Panc1 (cell line): ENCODE measurements around the gene RWDD1. TPM values are rescaled to one million over a fixed set of nuclear protein-coding genes. Genes with fewer than 3 reads are reported as not detected.

Experiments used
- ATAC-seq: fragments of 200-7000 bp; cut with Tn5 transposase; 2 replicates; pipeline ENCODE4 v1.9.1; 2020; ENCODE audit warnings: mild to moderate bottlenecking, moderate library complexity
- BruUV-seq: library from RNA; stranded (reverse); fragments of 400-500 nt; replicated peaks from 2 replicates; lab custom pipeline; 2021; lab: Mats Ljungman, UMichigan
- CTCF ChIA-PET: fragments of 300-600 bp; sonication (Branson Sonifier 250); formaldehyde crosslinking; loops from one replicate; lab custom pipeline; 2022; ENCODE audit warnings: antibody characterized with exemption; lab: Charles Lee
- POLR2A ChIA-PET: fragments of 300-600 bp; sonication (Branson Sonifier 250); formaldehyde crosslinking; loops from one replicate; lab custom pipeline; 2022; ENCODE audit warnings: antibody characterized with exemption; lab: Charles Lee
- DNase-seq: peaks from one replicate; pipeline ENCODE4 v3.0.0-alpha.2; 2010; ENCODE audit warnings: low read depth, low spot score
- H3K27ac ChIP-seq: 2 replicates; pipeline ENCODE4 v1.5.1; 2011; ENCODE audit warnings: mild to moderate bottlenecking, low read length, inconsistent platforms
- H3K27me3 ChIP-seq: fragments of 200-500 bp; sonication (Bioruptor generic); 2 replicates; pipeline ENCODE4 v1.6.0; 2014; ENCODE audit warnings: low read length, inconsistent platforms; ENCODE audit not compliant: control insufficient read depth, insufficient read depth
- H3K36me3 ChIP-seq: fragments of 200-500 bp; sonication (Bioruptor generic); 2 replicates; pipeline ENCODE4 v1.5.1; 2014; ENCODE audit warnings: inconsistent platforms, mild to moderate bottlenecking, low read length, moderate library complexity; ENCODE audit not compliant: control insufficient read depth, insufficient read depth
- H3K4me1 ChIP-seq: 2 replicates; pipeline ENCODE4 v1.5.1; 2011; ENCODE audit warnings: inconsistent platforms, mild to moderate bottlenecking, low read length, moderate library complexity; ENCODE audit not compliant: control insufficient read depth, insufficient read depth
- H3K4me3 ChIP-seq, 2 experiments: 2 replicates each; pipeline ENCODE4 v1.5.1; 2011 to 2012; ENCODE audit warnings: low read depth in 2 of 2, low read length in 2 of 2, mild to moderate bottlenecking in 2 of 2, inconsistent platforms in 1 of 2, moderate library complexity in 1 of 2
- H3K9me3 ChIP-seq: fragments of 200-500 bp; sonication (Bioruptor generic); 2 replicates; pipeline ENCODE4 v1.5.1; 2014; ENCODE audit warnings: low read depth, mild to moderate bottlenecking, inconsistent platforms, low read length, moderate library complexity; ENCODE audit not compliant: control insufficient read depth, insufficient read depth
- POLR2AphosphoS5 ChIP-seq: IDR thresholded peaks from 2 replicates; pipeline ENCODE4 v1.6.1; 2012; ENCODE audit warnings: mild to moderate bottlenecking, low read depth, low read length, moderate library complexity
- SIN3A ChIP-seq: IDR thresholded peaks from 2 replicates; pipeline ENCODE4 v1.6.1; 2012; ENCODE audit warnings: low read depth, mild to moderate bottlenecking, low read length, moderate library complexity, borderline replicate concordance; ENCODE audit not compliant: insufficient read depth
- TCF7L2 ChIP-seq: IDR thresholded peaks from 2 replicates; pipeline ENCODE4 v1.6.1; 2011; ENCODE audit warnings: mild to moderate bottlenecking, low read depth, low read length, inconsistent platforms
- in situ Hi-C: cut with HindIII; loops from 2 replicates; pipeline ENCODE4 v1.10.0; 2016; ENCODE audit warnings: low sequenced_read_pairs, low pct_unique_long_range_greater_than_20kb
- intact Hi-C: fragments of 100-400 bp; cut with micrococcal nuclease; formaldehyde crosslinking; loops from one replicate; pipeline ENCODE4 v1.10.0; 2022; ENCODE audit not compliant: unreplicated experiment
- total RNA-seq: library from RNA; stranded (reverse); gene quantifications from one replicate; pipeline ENCODE4 v1.2.1, GENCODE V29; 2021; ENCODE audit not compliant: unreplicated experiment
- TF ChIP-seq, protein P1 (sequence below): fragments of 450-650 bp; IDR thresholded peaks from 2 replicates; pipeline ENCODE4 v1.5.1; 2017; ENCODE audit warnings: mild to moderate bottlenecking
- TF ChIP-seq, protein P2 (sequence below), 2 experiments: IDR thresholded peaks; 2 replicates each; pipeline ENCODE4 v1.6.1; 2011 to 2012; ENCODE audit warnings: low read depth in 2 of 2, control low read depth in 1 of 2, low read length in 1 of 2, mild to moderate bottlenecking in 1 of 2, moderate library complexity in 1 of 2; ENCODE audit not compliant: insufficient read depth in 1 of 2

Gene RWDD1
- total RNA-seq, 1 experiment from 2014 or later = 68.0 TPM

DNA sequence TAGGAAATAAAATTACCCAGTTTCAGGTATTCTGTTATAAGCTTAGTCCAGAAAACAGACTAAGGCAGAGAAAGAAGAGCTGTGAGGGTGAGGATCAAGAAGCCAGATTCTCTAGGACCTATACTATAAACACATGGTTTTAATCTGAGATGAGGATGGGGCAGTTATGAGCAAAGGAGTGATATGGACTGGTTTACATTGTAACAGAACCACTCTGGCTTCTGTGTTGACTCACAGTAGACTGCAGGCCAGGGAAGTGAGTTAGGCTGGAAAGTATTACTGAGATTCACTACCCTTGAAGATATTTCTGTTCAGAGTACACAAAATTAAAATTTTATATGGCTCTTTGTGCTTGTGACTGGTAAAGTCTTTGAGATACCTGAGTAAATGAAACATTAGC lies 3.2 kb upstream of the RWDD1 start:
- DNase-seq = no peak
- Histone ChIP-seq H3K4me3 (no peak overlapping the region), H3K9me3 (no peaks in the 10 kb centered on the region), H3K27me3 (peaks cover 8% of the 10 kb centered on the region), H3K36me3 (no peaks in the 10 kb centered on the region; the same call in none of the 2 replicates), H3K4me1 (peaks cover 17% of the 10 kb centered on the region), H3K27ac (no peak overlapping the region)
- TF ChIP-seq POLR2AphosphoS5 = no peak
- CTCF ChIA-PET = interaction anchor here (0.6 kb wide), 1 partner anchor 175 kb away, joined by 3 read pairs; no protein-coding TSS in a partner anchor
- ATAC-seq = no peak
- in situ Hi-C loops = no loop called here
- no TSS peak for BruUV-seq
- POLR2A ChIA-PET = no interaction called here
- intact Hi-C loops = no loop called here

GRCh38 chr6:116568821-116569755 lies 2.2 kb upstream of the RWDD1 start:
- intact Hi-C loops = no loop called here
- BruUV-seq = no TSS peak

More at GRCh38 chr6:116568821-116569755, 2.2 kb upstream of the RWDD1 start:
- Histone ChIP-seq H3K4me3 (no peak overlapping the region), H3K9me3 (no peaks in the 10 kb centered on the region), H3K4me1 (peaks cover 22% of the 10 kb centered on the region), H3K36me3 (no peaks in the 10 kb centered on the region; the same call in none of the 2 replicates), H3K27ac (no peak overlapping the region), H3K27me3 (peaks cover 4% of the 10 kb centered on the region; the same call in 1 of the 2 replicates)
- ATAC-seq (no peak), DNase-seq (no peak)
- POLR2A ChIA-PET = no interaction called here
- in situ Hi-C loops = no loop called here
- CTCF ChIA-PET = interaction anchor here (0.6 kb wide), 1 partner anchor 176 kb away, joined by 3 read pairs; no protein-coding TSS in a partner anchor
- TF ChIP-seq, protein P1, sequence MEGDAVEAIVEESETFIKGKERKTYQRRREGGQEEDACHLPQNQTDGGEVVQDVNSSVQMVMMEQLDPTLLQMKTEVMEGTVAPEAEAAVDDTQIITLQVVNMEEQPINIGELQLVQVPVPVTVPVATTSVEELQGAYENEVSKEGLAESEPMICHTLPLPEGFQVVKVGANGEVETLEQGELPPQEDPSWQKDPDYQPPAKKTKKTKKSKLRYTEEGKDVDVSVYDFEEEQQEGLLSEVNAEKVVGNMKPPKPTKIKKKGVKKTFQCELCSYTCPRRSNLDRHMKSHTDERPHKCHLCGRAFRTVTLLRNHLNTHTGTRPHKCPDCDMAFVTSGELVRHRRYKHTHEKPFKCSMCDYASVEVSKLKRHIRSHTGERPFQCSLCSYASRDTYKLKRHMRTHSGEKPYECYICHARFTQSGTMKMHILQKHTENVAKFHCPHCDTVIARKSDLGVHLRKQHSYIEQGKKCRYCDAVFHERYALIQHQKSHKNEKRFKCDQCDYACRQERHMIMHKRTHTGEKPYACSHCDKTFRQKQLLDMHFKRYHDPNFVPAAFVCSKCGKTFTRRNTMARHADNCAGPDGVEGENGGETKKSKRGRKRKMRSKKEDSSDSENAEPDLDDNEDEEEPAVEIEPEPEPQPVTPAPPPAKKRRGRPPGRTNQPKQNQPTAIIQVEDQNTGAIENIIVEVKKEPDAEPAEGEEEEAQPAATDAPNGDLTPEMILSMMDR = no peak
- TF ChIP-seq TCF7L2 = no peak
- TF ChIP-seq, protein P2, sequence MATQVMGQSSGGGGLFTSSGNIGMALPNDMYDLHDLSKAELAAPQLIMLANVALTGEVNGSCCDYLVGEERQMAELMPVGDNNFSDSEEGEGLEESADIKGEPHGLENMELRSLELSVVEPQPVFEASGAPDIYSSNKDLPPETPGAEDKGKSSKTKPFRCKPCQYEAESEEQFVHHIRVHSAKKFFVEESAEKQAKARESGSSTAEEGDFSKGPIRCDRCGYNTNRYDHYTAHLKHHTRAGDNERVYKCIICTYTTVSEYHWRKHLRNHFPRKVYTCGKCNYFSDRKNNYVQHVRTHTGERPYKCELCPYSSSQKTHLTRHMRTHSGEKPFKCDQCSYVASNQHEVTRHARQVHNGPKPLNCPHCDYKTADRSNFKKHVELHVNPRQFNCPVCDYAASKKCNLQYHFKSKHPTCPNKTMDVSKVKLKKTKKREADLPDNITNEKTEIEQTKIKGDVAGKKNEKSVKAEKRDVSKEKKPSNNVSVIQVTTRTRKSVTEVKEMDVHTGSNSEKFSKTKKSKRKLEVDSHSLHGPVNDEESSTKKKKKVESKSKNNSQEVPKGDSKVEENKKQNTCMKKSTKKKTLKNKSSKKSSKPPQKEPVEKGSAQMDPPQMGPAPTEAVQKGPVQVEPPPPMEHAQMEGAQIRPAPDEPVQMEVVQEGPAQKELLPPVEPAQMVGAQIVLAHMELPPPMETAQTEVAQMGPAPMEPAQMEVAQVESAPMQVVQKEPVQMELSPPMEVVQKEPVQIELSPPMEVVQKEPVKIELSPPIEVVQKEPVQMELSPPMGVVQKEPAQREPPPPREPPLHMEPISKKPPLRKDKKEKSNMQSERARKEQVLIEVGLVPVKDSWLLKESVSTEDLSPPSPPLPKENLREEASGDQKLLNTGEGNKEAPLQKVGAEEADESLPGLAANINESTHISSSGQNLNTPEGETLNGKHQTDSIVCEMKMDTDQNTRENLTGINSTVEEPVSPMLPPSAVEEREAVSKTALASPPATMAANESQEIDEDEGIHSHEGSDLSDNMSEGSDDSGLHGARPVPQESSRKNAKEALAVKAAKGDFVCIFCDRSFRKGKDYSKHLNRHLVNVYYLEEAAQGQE (IDR thresholded peaks at IDR 0.05; ENCODE audit: insufficient read depth in 1 of 2, low read depth in 2 of 2, low read length in 1 of 2) = no peak
- no peak for TF ChIP-seq POLR2AphosphoS5
- no peak for TF ChIP-seq SIN3A
